HEK293T (cell line): ENCODE results near the gene RTN4RL1.

Experiments used
- ELF4 ChIP-seq: fragments of 450-650 bp; IDR thresholded peaks from 2 replicates; pipeline ENCODE4 v1.6.1; 2017; ENCODE audit warnings: antibody characterized with exemption
- FOXA1 ChIP-seq: fragments of 450-650 bp; IDR thresholded peaks from 2 replicates; pipeline ENCODE4 v1.6.1; 2016; ENCODE audit warnings: mild to moderate bottlenecking
- FOXM1 ChIP-seq: fragments of 450-650 bp; IDR thresholded peaks from 2 replicates; pipeline ENCODE4 v1.6.1; 2017; ENCODE audit warnings: mild to moderate bottlenecking, borderline replicate concordance
- HDGF ChIP-seq: fragments of 450-650 bp; IDR thresholded peaks from 2 replicates; pipeline ENCODE4 v1.6.1; 2017; ENCODE audit warnings: antibody characterized with exemption, borderline replicate concordance
- LEF1 ChIP-seq: fragments of 450-650 bp; IDR thresholded peaks from 2 replicates; pipeline ENCODE4 v1.6.1; 2017; ENCODE audit warnings: mild to moderate bottlenecking, borderline replicate concordance
- SP1 ChIP-seq: fragments of 450-650 bp; IDR thresholded peaks from 2 replicates; pipeline ENCODE4 v1.6.1; 2017
- TARDBP ChIP-seq: fragments of 450-650 bp; IDR thresholded peaks from 2 replicates; pipeline ENCODE4 v1.6.1; 2016

DNA sequence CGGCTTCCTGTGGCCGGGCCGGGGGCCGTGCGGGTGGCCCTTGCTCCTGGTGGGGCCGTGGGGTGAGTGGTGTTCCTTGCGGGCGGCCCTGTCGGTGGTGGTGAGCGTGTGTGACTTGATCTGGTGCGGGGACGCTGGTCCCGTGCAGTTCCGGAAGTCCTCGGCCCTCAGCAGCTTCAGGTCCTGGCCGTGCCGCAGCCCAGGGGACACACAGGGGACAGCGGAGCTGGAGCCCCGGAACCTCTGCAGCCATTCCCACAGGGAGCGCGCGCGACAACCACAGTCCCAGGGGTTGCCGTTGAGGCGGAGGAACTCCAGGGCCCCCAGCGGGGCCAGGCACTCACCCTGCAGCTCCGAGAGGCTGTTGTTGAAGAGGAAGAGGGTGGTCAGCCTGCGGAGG, 88.4 kb downstream of the RTN4RL1 start:
- TF ChIP-seq ELF4 (no peak), LEF1 (no peak), HDGF (no peak), SP1 (no peak), FOXA1 (no peak), FOXM1 (no peak), TARDBP (no peak)
